GM23338 (cell line): ENCODE results near the gene FOXR1. TPM values are rescaled to one million over a fixed set of nuclear protein-coding genes. Genes with fewer than 3 reads are reported as not detected.

Experiments
- ATAC-seq: fragments of 200-7000 bp; cut with Tn5 transposase; 3 replicates; pipeline ENCODE4 v1.9.1; 2020
- DNase-seq: peaks from one replicate; pipeline ENCODE4 v3.0.0-alpha.2; 2015; ENCODE audit warnings: low spot score
- H2AFZ ChIP-seq: fragments of 200-600 bp; sonication (generic); 2 replicates; pipeline ENCODE4 v1.8.0; 2016; ENCODE audit warnings: antibody characterized with exemption, mild to moderate bottlenecking, moderate library complexity
- H3F3A ChIP-seq: fragments of 200-600 bp; sonication (generic); replicated peaks from 2 replicates; pipeline ENCODE4 v1.8.0; 2017; ENCODE audit warnings: antibody characterized with exemption, mixed run types, low read depth
- H3K27ac ChIP-seq: fragments of 200-600 bp; sonication (generic); 2 replicates; pipeline ENCODE4 v1.6.1; 2016; ENCODE audit warnings: low read depth
- H3K27me3 ChIP-seq: fragments of 200-600 bp; sonication (generic); 2 replicates; pipeline ENCODE4 v1.8.0; 2016; ENCODE audit warnings: mild to moderate bottlenecking, mixed run types, moderate library complexity; ENCODE audit not compliant: insufficient read depth
- H3K36me3 ChIP-seq: fragments of 200-600 bp; sonication (generic); 2 replicates; pipeline ENCODE4 v1.8.0; 2016; ENCODE audit warnings: mild to moderate bottlenecking; ENCODE audit not compliant: insufficient read depth
- H3K4me1 ChIP-seq: fragments of 200-600 bp; sonication (generic); 2 replicates; pipeline ENCODE4 v1.8.0; 2016; ENCODE audit warnings: mild to moderate bottlenecking, moderate library complexity; ENCODE audit not compliant: insufficient read depth
- H3K4me2 ChIP-seq: fragments of 200-600 bp; sonication (generic); 2 replicates; pipeline ENCODE4 v1.7.1; 2017; ENCODE audit warnings: mixed run types
- H3K4me3 ChIP-seq: fragments of 200-600 bp; sonication (generic); 2 replicates; pipeline ENCODE4 v1.6.1; 2016; ENCODE audit warnings: mixed run types
- H3K79me2 ChIP-seq: fragments of 200-600 bp; sonication (generic); replicated peaks from 2 replicates; pipeline ENCODE4 v1.8.0; 2017; ENCODE audit warnings: mild to moderate bottlenecking; ENCODE audit not compliant: insufficient read depth
- H3K9me2 ChIP-seq: fragments of 200-600 bp; sonication (generic); 2 replicates; pipeline ENCODE4 v1.8.0; 2017; ENCODE audit not compliant: insufficient read depth
- H4K20me1 ChIP-seq: fragments of 200-600 bp; sonication (generic); replicated peaks from 2 replicates; pipeline ENCODE4 v1.8.0; 2017; ENCODE audit warnings: mild to moderate bottlenecking; ENCODE audit not compliant: insufficient read depth
- H3K27ac Mint-ChIP-seq: 2 replicates; pipeline ENCODE4 v1.8.0; 2020; ENCODE audit warnings: inconsistent platforms, mild to moderate bottlenecking, moderate library complexity, mixed read lengths
- H3K27me3 Mint-ChIP-seq: 3 replicates; pipeline ENCODE4 v1.8.0; 2022; ENCODE audit warnings: low read depth, mild to moderate bottlenecking, moderate library complexity, mixed read lengths, inconsistent platforms; ENCODE audit not compliant: insufficient read depth, poor library complexity
- H3K36me3 Mint-ChIP-seq: 3 replicates; pipeline ENCODE4 v1.8.0; 2021; ENCODE audit warnings: low read depth, mild to moderate bottlenecking, inconsistent platforms, moderate library complexity, mixed read lengths
- H3K4me1 Mint-ChIP-seq: 3 replicates; pipeline ENCODE4 v1.8.0; 2020; ENCODE audit warnings: mild to moderate bottlenecking, inconsistent platforms, mixed read lengths
- H3K4me3 Mint-ChIP-seq: 3 replicates; pipeline ENCODE4 v1.8.0; 2021; ENCODE audit warnings: moderate library complexity, mild to moderate bottlenecking, inconsistent platforms, mixed read lengths
- H3K9me3 Mint-ChIP-seq: 3 replicates; pipeline ENCODE4 v1.8.0; 2020; ENCODE audit warnings: moderate library complexity, mild to moderate bottlenecking, inconsistent platforms, mixed read lengths
- CREB1 ChIP-seq: fragments of 250-450 bp; sonication (Bioruptor Pico); IDR thresholded peaks from 2 replicates; pipeline ENCODE4 v1.5.0; 2020; ENCODE audit warnings: low read depth, mild to moderate bottlenecking, moderate library complexity
- ETS1 ChIP-seq: IDR thresholded peaks from 2 replicates; pipeline ENCODE4 v1.6.1; 2016; ENCODE audit warnings: antibody characterized with exemption
- EZH2 ChIP-seq: fragments of 200-600 bp; sonication (generic); IDR thresholded peaks from one replicate; pipeline ENCODE4 v1.8.0; 2017; ENCODE audit warnings: antibody characterized with exemption, mild to moderate bottlenecking, low read depth; ENCODE audit not compliant: unreplicated experiment
- EZH2phosphoT487 ChIP-seq: fragments of 200-600 bp; sonication (generic); IDR thresholded peaks from one replicate; pipeline ENCODE4 v1.8.1; 2018; ENCODE audit warnings: antibody characterized with exemption; ENCODE audit not compliant: unreplicated experiment
- JUNB ChIP-seq: IDR thresholded peaks from one replicate; pipeline ENCODE4 v1.6.1; 2016; ENCODE audit warnings: antibody characterized with exemption; ENCODE audit not compliant: unreplicated experiment
- NANOG ChIP-seq: IDR thresholded peaks from 2 replicates; pipeline ENCODE4 v1.6.1; 2016; ENCODE audit warnings: antibody characterized with exemption, borderline replicate concordance
- POLR2AphosphoS5 ChIP-seq: IDR thresholded peaks from 2 replicates; pipeline ENCODE4 v1.6.1; 2016; ENCODE audit warnings: antibody characterized with exemption, low read depth
- REST ChIP-seq: IDR thresholded peaks from one replicate; pipeline ENCODE4 v1.6.1; 2018; ENCODE audit warnings: antibody characterized with exemption; ENCODE audit not compliant: unreplicated experiment
- STAT1 ChIP-seq: IDR thresholded peaks from one replicate; pipeline ENCODE4 v1.6.1; 2016; ENCODE audit warnings: antibody characterized with exemption; ENCODE audit not compliant: unreplicated experiment
- ZNF114 ChIP-seq: fragments of 250-450 bp; sonication (Bioruptor Pico); IDR thresholded peaks from 2 replicates; pipeline ENCODE4 v1.5.0; 2020; ENCODE audit warnings: mild to moderate bottlenecking, moderate library complexity
- ZNF331 ChIP-seq: fragments of 250-450 bp; sonication (Bioruptor Pico); IDR thresholded peaks from 2 replicates; pipeline ENCODE4 v1.5.0; 2020; ENCODE audit warnings: low read depth, mild to moderate bottlenecking, moderate library complexity
- polyA plus RNA-seq: library from polyadenylated mRNA; unstranded; fragments of >200 nt; fragmentation: Nextera tagmentation; extraction: Ambion mirVana; gene quantifications from 2 replicates; pipeline ENCODE4 v1.2.1, GENCODE V29; 2016
- total RNA-seq: library from RNA; depleted of rRNA; stranded (reverse); fragments of >200 nt; shearing (Covaris generic); gene quantifications from 2 replicates; pipeline ENCODE4 v1.2.3, GENCODE V29; 2014
- TF ChIP-seq, protein P1 (sequence below): fragments of 250-450 bp; sonication (Bioruptor Pico); IDR thresholded peaks from 2 replicates; pipeline ENCODE4 v1.5.0; 2020; ENCODE audit warnings: mild to moderate bottlenecking, moderate library complexity
- TF ChIP-seq, protein P2 (sequence below), 2 experiments: fragments of 200-600 bp in 1 of 2; sonication (generic) in 1 of 2; conservative IDR thresholded peaks; 2 replicates each; pipeline versions ENCODE4 v1.5.1 to v1.6.1; 2016 to 2017; ENCODE audit warnings: antibody characterized with exemption in 2 of 2, low read depth in 2 of 2, mild to moderate bottlenecking in 2 of 2, moderate library complexity in 1 of 2

FOXR1 gene
- total and polyA plus RNA-seq, 2 experiments from 2014 or later, result not detected

- Histone ChIP-seq H3K36me3 (no peaks in the 10 kb centered on the region), H3K27ac (no peak overlapping the region), H3K27me3 (peaks cover 5% of the 10 kb centered on the region; the same call in 1 of the 2 replicates), H3K79me2 (no peaks in the 10 kb centered on the region), H3K4me3 (no peak overlapping the region), H3K4me1 (peaks cover 4% of the 10 kb centered on the region), H4K20me1 (no peaks in the 10 kb centered on the region), H2AFZ (no peak overlapping the region), H3K4me2 (no peak overlapping the region), H3F3A (peaks cover 7% of the 10 kb centered on the region; the same call in 1 of the 2 replicates), H3K9me2 (no peaks in the 10 kb centered on the region)
- H3K27ac Mint-ChIP-seq, result no peak overlapping the region
- DNase-seq (no peak), ATAC-seq (no peak)
- H3K4me3 Mint-ChIP-seq, result no peak overlapping the region
- no peaks in the 10 kb centered on the region; the same call in 2 of the 3 replicates for H3K36me3 Mint-ChIP-seq
- no peaks in the 10 kb centered on the region for H3K9me3 Mint-ChIP-seq
- peaks cover 11% of the 10 kb centered on the region; the same call in 2 of the 3 replicates for H3K4me1 Mint-ChIP-seq
- TF ChIP-seq POLR2AphosphoS5 (no peak), REST (no peak), EZH2phosphoT487 (no peak), EZH2 (no peak), ZNF114 (CRISPR knock-in tag) (no peak), NANOG (no peak), JUNB (no peak), STAT1 (no peak), ZNF331 (CRISPR knock-in tag) (no peak), CREB1 (CRISPR knock-in tag) (no peak), ETS1 (no peak)
- TF ChIP-seq, protein P1, sequence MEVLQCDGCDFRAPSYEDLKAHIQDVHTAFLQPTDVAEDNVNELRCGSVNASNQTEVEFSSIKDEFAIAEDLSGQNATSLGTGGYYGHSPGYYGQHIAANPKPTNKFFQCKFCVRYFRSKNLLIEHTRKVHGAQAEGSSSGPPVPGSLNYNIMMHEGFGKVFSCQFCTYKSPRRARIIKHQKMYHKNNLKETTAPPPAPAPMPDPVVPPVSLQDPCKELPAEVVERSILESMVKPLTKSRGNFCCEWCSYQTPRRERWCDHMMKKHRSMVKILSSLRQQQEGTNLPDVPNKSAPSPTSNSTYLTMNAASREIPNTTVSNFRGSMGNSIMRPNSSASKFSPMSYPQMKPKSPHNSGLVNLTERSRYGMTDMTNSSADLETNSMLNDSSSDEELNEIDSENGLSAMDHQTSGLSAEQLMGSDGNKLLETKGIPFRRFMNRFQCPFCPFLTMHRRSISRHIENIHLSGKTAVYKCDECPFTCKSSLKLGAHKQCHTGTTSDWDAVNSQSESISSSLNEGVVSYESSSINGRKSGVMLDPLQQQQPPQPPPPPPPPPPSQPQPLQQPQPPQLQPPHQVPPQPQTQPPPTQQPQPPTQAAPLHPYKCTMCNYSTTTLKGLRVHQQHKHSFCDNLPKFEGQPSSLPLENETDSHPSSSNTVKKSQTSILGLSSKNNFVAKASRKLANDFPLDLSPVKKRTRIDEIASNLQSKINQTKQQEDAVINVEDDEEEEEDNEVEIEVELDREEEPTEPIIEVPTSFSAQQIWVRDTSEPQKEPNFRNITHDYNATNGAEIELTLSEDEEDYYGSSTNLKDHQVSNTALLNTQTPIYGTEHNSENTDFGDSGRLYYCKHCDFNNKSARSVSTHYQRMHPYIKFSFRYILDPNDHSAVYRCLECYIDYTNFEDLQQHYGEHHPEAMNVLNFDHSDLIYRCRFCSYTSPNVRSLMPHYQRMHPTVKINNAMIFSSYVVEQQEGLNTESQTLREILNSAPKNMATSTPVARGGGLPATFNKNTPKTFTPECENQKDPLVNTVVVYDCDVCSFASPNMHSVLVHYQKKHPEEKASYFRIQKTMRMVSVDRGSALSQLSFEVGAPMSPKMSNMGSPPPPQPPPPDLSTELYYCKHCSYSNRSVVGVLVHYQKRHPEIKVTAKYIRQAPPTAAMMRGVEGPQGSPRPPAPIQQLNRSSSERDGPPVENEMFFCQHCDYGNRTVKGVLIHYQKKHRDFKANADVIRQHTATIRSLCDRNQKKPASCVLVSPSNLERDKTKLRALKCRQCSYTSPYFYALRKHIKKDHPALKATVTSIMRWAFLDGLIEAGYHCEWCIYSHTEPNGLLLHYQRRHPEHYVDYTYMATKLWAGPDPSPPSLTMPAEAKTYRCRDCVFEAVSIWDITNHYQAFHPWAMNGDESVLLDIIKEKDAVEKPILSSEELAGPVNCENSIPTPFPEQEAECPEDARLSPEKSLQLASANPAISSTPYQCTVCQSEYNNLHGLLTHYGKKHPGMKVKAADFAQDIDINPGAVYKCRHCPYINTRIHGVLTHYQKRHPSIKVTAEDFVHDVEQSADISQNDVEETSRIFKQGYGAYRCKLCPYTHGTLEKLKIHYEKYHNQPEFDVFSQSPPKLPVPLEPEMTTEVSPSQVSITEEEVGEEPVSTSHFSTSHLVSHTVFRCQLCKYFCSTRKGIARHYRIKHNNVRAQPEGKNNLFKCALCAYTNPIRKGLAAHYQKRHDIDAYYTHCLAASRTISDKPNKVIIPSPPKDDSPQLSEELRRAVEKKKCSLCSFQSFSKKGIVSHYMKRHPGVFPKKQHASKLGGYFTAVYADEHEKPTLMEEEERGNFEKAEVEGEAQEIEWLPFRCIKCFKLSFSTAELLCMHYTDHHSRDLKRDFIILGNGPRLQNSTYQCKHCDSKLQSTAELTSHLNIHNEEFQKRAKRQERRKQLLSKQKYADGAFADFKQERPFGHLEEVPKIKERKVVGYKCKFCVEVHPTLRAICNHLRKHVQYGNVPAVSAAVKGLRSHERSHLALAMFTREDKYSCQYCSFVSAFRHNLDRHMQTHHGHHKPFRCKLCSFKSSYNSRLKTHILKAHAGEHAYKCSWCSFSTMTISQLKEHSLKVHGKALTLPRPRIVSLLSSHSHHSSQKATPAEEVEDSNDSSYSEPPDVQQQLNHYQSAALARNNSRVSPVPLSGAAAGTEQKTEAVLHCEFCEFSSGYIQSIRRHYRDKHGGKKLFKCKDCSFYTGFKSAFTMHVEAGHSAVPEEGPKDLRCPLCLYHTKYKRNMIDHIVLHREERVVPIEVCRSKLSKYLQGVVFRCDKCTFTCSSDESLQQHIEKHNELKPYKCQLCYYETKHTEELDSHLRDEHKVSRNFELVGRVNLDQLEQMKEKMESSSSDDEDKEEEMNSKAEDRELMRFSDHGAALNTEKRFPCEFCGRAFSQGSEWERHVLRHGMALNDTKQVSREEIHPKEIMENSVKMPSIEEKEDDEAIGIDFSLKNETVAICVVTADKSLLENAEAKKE (CRISPR knock-in tag), result no peak
- TF ChIP-seq, protein P2, sequence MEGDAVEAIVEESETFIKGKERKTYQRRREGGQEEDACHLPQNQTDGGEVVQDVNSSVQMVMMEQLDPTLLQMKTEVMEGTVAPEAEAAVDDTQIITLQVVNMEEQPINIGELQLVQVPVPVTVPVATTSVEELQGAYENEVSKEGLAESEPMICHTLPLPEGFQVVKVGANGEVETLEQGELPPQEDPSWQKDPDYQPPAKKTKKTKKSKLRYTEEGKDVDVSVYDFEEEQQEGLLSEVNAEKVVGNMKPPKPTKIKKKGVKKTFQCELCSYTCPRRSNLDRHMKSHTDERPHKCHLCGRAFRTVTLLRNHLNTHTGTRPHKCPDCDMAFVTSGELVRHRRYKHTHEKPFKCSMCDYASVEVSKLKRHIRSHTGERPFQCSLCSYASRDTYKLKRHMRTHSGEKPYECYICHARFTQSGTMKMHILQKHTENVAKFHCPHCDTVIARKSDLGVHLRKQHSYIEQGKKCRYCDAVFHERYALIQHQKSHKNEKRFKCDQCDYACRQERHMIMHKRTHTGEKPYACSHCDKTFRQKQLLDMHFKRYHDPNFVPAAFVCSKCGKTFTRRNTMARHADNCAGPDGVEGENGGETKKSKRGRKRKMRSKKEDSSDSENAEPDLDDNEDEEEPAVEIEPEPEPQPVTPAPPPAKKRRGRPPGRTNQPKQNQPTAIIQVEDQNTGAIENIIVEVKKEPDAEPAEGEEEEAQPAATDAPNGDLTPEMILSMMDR (conservative IDR thresholded peaks at IDR 0.05; ENCODE audit: low read depth in 2 of 2), result no peak
- H3K27me3 Mint-ChIP-seq, result peaks cover 11% of the 10 kb centered on the region
These were observed 13.3 kb downstream of the FOXR1 start for GRCh38 chr11:118984825-118985224.
